HG03520 (cell line): ENCODE measurements around the gene HMGXB3.
"Not testable (repeated sequence)": the region's sequence is repeated elsewhere in the genome, so short reads cannot be mapped to it uniquely, and the experiment has no call there.

Experiments
- ATAC-seq: cut with Tn5 transposase; IDR thresholded peaks from one replicate; pipeline ENCODE4 v1.9.1; 2021; ENCODE audit warnings: mild to moderate bottlenecking, moderate library complexity; ENCODE audit not compliant: unreplicated experiment

HMGXB3 gene

GRCh38 chr5:150081541-150082283, 81.2 kb downstream of the HMGXB3 start:
- ATAC-seq: peak; percentile 70

- peak; percentile 21 for ATAC-seq
Measured at GRCh38 chr5:150082374-150082773, 81.8 kb downstream of the HMGXB3 start.

- ATAC-seq: no peak
Measured at GRCh38 chr5:150082889-150083288, 82.3 kb downstream of the HMGXB3 start.

- not testable (repeated sequence) for ATAC-seq
Measured at GRCh38 chr5:150084754-150085153, 84.2 kb downstream of the HMGXB3 start.

GRCh38 chr5:150085191-150085912, 84.8 kb downstream of the HMGXB3 start:
- ATAC-seq: no peak

GRCh38 chr5:150085950-150086715, 85.6 kb downstream of the HMGXB3 start, which contains the start of gene CSF1R:
TSS of gene CSF1R (minus strand) at chr5:150086554. CDS start at chr5:150086427, 127 bp downstream.
- no peak for ATAC-seq

DNA sequence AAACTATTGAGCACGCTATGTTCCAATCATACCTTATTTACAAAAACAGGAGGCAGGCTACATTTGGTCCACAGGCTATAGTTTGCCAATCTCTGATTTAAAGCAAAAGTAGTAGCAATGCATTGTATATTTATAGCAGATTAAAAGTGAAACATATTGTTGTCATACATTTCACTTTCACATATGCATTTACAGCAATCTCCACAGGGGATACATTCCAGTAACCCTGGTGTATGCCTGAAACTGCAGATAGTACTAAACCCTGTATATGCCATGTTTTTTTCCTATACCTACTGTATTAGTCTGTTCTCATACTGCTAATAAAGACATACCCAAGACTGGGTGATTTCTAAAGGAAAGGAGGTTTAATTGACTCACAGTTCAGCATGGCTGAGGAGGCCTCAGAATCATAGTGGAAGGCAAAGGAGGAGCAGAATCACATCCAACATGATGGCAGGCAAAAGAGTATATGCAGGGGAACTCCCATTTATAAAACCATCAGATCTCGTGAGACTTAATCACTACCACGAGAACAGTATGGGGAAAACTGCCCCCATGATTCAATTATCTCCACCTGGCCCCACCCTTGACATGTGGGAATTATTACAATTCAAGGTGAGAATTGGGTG, 91.7 kb downstream of the HMGXB3 start:
- ATAC-seq: no peak

DNA sequence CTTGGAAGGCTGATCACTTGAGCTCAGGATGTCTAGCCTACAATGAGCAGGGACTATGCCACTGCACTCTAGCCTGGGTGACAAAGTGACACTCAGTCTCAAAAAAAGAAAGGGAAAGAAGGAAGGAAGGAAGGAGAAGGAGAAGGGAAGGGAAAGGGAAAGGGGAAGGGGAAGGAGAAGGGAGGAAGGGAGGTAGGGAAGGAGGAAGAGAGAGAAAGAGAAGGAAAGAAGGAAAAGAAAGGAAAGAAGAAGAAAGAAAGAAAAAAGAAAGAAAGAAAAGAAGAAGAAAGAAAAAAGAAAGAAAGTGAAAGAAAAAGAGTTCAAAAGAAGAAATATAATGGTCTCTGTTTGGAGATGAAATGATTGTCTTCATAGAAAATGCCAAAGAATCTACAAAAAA, 96.6 kb downstream of the HMGXB3 start:
- ATAC-seq: no peak

DNA sequence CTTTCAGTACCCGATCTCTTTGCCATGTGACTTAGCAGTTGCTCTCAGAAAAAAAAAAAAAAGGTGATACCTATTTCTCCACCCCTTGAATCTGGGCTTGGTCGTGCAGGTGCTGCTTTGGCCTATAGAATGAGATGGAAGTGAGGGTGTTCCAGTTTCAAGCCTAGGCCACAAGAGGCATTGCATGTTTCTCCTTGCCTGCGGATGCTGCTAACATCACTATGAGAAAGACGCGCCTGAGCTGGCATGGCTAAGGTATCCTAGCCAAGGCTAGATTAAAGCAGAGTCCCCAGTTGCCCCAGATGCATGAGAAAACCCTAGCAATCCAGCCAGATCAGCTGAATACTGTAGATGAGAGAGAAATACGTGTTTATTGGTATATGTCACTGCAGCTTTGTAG, 100.5 kb downstream of the HMGXB3 start:
- ATAC-seq: no peak
